Glutamatergic neuron (in vitro differentiated cells): Measurements from ENCODE around the gene PRKCE. TPM values are rescaled to one million over a fixed set of nuclear protein-coding genes. Genes with fewer than 3 reads are reported as not detected.

ENCODE experiments used
- DNase-seq: peaks from one replicate; pipeline ENCODE4 v3.0.0; 2022
- H3K27ac Mint-ChIP-seq: one replicate; pipeline ENCODE4 v1.8.0; 2020; ENCODE audit warnings: mild to moderate bottlenecking, mixed read lengths, inconsistent platforms; ENCODE audit not compliant: unreplicated experiment
- H3K27me3 Mint-ChIP-seq: one replicate; pipeline ENCODE4 v1.8.0; 2020; ENCODE audit warnings: mild to moderate bottlenecking, moderate library complexity, mixed read lengths, inconsistent platforms; ENCODE audit not compliant: unreplicated experiment
- H3K36me3 Mint-ChIP-seq: one replicate; pipeline ENCODE4 v1.8.0; 2020; ENCODE audit warnings: mild to moderate bottlenecking, mixed read lengths, inconsistent platforms; ENCODE audit not compliant: unreplicated experiment
- H3K4me1 Mint-ChIP-seq: one replicate; pipeline ENCODE4 v1.8.0; 2020; ENCODE audit warnings: mild to moderate bottlenecking, low read depth, mixed read lengths, inconsistent platforms; ENCODE audit not compliant: unreplicated experiment
- H3K4me3 Mint-ChIP-seq: one replicate; pipeline ENCODE4 v1.8.0; 2020; ENCODE audit warnings: mild to moderate bottlenecking, mixed read lengths, inconsistent platforms; ENCODE audit not compliant: unreplicated experiment
- H3K9me3 Mint-ChIP-seq: one replicate; pipeline ENCODE4 v1.8.0; 2020; ENCODE audit warnings: mild to moderate bottlenecking, moderate library complexity, mixed read lengths, inconsistent platforms; ENCODE audit not compliant: unreplicated experiment
- total RNA-seq: library from RNA; stranded (reverse); fragmentation: NEBNext Ultra II Directional; extraction: Animal tissue kit (Norgen Biotek cat#: 25700); gene quantifications from one replicate; pipeline ENCODE4 v1.2.1, GENCODE V29; 2021; ENCODE audit not compliant: unreplicated experiment
- TF ChIP-seq, protein P1 (sequence below): fragments of 200-600 bp; sonication (generic); IDR thresholded peaks from one replicate; pipeline ENCODE4 v1.5.0; 2021; ENCODE audit not compliant: partially characterized antibody, unreplicated experiment

PRKCE gene
- total RNA-seq, 1 donor from 2014 or later, result 74.8 TPM

DNA sequence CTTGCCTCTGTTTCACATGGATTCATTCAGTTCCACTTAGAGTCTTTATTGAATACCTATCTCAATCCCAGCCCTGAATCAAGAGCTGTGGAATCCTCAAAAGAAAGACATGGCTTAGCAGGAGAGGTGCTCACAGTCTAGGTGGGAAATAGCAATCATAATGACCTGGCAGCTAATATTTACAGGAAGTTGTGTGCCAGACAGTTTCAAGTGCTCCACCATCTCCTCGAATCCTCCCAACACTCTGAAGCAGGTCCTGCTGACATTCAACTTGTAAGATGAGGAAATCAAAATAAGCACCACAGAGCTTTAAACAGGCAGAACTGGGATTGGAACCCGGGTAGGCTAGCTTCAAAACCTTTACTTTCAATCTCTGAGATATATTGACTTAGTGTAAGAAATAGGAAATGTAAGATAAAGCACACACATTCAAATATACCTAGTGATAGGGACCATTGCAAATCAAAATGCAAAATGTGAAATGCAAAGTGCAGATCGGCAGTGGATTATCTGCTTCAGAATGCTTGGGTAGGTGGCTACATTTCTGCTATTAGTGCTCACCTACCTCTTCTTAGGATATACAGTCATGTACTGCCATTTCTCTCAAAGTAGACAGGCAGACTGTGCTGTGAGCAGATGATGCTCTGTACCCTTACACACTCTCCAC, 182.0 kb downstream of the PRKCE start:
- peaks cover 3% of the 10 kb centered on the region for H3K9me3 Mint-ChIP-seq
- TF ChIP-seq, protein P1, sequence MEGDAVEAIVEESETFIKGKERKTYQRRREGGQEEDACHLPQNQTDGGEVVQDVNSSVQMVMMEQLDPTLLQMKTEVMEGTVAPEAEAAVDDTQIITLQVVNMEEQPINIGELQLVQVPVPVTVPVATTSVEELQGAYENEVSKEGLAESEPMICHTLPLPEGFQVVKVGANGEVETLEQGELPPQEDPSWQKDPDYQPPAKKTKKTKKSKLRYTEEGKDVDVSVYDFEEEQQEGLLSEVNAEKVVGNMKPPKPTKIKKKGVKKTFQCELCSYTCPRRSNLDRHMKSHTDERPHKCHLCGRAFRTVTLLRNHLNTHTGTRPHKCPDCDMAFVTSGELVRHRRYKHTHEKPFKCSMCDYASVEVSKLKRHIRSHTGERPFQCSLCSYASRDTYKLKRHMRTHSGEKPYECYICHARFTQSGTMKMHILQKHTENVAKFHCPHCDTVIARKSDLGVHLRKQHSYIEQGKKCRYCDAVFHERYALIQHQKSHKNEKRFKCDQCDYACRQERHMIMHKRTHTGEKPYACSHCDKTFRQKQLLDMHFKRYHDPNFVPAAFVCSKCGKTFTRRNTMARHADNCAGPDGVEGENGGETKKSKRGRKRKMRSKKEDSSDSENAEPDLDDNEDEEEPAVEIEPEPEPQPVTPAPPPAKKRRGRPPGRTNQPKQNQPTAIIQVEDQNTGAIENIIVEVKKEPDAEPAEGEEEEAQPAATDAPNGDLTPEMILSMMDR, result no peak
- H3K36me3 Mint-ChIP-seq, result peaks cover 16% of the 10 kb centered on the region
- peaks cover 18% of the 10 kb centered on the region for H3K4me1 Mint-ChIP-seq
- H3K27ac Mint-ChIP-seq, result no peak overlapping the region
- no peak overlapping the region for H3K4me3 Mint-ChIP-seq
- no peak for DNase-seq
- no peaks in the 10 kb centered on the region for H3K27me3 Mint-ChIP-seq

DNA sequence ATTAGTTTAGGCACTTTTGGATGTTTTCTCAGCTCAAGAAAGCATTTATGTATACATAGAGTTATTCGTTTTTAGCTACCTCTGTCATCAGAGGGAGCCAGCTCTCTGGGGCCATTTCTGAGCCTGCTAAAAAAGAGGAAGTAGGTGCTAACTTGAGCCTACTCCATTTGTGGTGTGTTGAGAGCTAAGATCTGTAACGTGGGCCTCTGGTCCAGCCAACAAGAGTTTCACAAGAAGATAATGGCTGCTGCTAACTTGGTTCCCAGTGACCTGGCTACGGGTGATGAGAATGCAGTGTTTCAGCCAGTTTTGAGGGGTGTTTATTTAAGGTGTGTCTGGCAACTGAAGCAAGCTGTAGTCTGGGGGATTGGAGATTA, 182.5 kb downstream of the PRKCE start:
- no peak for DNase-seq

GRCh38 chr2:45834372-45834771, 182.9 kb downstream of the PRKCE start:
- peaks cover 20% of the 10 kb centered on the region for H3K4me1 Mint-ChIP-seq
- H3K36me3 Mint-ChIP-seq, result peaks cover 12% of the 10 kb centered on the region
- H3K9me3 Mint-ChIP-seq, result peaks cover 5% of the 10 kb centered on the region
- TF ChIP-seq, protein P1, result no peak
- H3K27ac Mint-ChIP-seq, result no peak overlapping the region
- DNase-seq, result no peak
- no peak overlapping the region for H3K4me3 Mint-ChIP-seq
- H3K27me3 Mint-ChIP-seq, result no peaks in the 10 kb centered on the region

More for the DNA sequence above, 182.5 kb downstream of the PRKCE start:
- Mint-ChIP-seq H3K4me3 (no peak overlapping the region), H3K27ac (no peak overlapping the region), H3K27me3 (no peaks in the 10 kb centered on the region), H3K4me1 (peaks cover 18% of the 10 kb centered on the region), H3K36me3 (peaks cover 16% of the 10 kb centered on the region), H3K9me3 (peaks cover 3% of the 10 kb centered on the region)
- TF ChIP-seq, protein P1, result no peak

- TF ChIP-seq, protein P1, result no peak
Observed at GRCh38 chr2:45834858-45835257, 183.4 kb downstream of the PRKCE start.

GRCh38 chr2:45836316-45836715, 184.8 kb downstream of the PRKCE start:
- peaks cover 2% of the 10 kb centered on the region for H3K27me3 Mint-ChIP-seq
- no peak for DNase-seq
- peaks cover 10% of the 10 kb centered on the region for H3K9me3 Mint-ChIP-seq
- H3K27ac Mint-ChIP-seq, result no peak overlapping the region
- H3K4me3 Mint-ChIP-seq, result no peak overlapping the region
- TF ChIP-seq, protein P1, result no peak
- H3K4me1 Mint-ChIP-seq, result peaks cover 26% of the 10 kb centered on the region
- no peaks in the 10 kb centered on the region for H3K36me3 Mint-ChIP-seq

More at GRCh38 chr2:45834858-45835257, 183.4 kb downstream of the PRKCE start:
- no peak overlapping the region for H3K27ac Mint-ChIP-seq
- H3K4me3 Mint-ChIP-seq, result no peak overlapping the region
- no peak for DNase-seq
- H3K36me3 Mint-ChIP-seq, result peaks cover 11% of the 10 kb centered on the region
- H3K4me1 Mint-ChIP-seq, result peaks cover 22% of the 10 kb centered on the region
- H3K27me3 Mint-ChIP-seq, result no peaks in the 10 kb centered on the region
- peaks cover 5% of the 10 kb centered on the region for H3K9me3 Mint-ChIP-seq
